ENCODE results near the gene RAET1L. TPM values are rescaled to one million over a fixed set of nuclear protein-coding genes. Genes with fewer than 3 reads are reported as not detected.

The RAET1L gene
- polyA plus RNA-seq, 6 donors from 2014 or later = not detected

DNA sequence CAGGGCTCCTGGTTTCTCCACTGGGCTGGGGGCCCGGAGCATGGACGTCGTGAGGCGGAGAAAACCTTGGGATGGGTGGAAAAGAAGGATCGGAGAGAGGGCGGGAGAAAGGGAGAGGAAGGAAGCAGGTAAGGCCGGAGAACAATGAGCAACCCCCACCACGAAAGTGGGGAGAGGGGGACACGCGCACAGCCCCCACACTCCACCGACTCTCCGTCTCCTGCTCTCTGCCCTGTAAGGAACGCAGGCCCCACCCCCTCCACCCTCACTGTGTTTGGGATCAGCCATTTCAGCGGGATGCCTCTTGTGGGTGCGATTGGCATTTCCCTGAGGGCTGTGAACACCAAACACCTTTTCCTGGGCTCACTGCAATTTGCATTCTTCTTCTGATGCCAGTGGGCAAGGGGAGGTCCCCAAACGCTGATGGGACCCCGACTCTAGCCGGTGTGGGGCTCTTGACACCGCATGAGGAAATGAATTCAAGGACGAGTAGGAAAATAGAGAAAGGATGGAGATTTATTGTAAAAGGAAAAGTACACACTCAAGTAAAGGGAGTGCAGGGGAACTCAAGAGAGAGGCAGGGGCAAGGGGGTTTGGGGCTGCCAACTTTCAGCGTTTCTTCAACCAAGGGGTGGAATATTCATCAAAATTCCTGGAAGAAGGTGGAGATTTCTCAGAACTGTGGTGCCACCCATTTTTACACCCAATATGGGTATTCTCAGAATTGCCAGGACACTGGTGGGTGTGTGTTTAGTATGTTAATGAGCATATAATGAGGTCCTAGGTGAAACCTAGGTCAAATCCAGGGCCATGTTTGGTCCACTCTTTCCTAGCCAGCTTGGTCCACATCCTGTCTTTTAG is 13.1 kb upstream of the RAET1L start:
- Mint-ChIP-seq H3K9me3 (no peaks in the 10 kb centered on the region), H3K4me3 (peak overlapping the region in 6 of 8 donors; percentile 16 to 68 (median 58))
- no peak for ATAC-seq (ENCODE audit: low read depth in 2 of 2)

DNA sequence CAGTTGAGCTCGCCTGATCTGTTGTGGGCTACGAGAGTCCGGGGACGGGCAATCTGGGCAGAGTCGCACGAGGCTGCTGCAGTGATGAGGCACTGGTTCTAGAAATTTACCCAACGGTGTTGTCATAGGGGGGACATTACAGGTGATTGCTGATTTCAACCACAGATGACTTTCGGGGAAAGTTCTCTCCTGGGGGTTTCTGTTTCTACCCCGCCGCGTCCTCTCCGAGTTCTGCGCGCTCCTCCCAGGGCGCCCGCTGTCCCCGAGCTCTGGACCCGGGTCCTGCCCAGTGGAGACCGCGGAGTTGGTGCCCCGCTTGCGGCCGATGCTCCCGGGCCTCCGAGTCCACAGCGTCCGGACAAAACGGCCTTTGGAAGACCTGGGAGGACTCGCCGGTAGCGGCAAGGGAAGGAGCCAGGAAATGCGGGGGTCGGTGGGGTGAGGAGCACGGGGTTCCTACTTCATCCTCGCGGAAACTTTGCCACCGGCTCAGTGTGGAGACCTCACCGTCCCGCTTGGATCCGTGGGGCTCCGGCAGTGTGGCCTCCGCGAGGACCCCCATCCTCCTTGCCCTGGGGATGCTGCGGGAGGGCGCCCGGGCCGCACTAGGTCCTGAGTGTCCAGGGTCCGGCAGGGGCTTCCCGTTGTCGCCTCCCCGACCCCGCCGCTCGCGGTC is 12.3 kb upstream of the RAET1L start:
- ATAC-seq (ENCODE audit: low read depth in 2 of 2) (peak; percentile 40 to 52), DNase-seq (no peak)
- H3K9me3 Mint-ChIP-seq = no peaks in the 10 kb centered on the region
- peak overlapping the region in 3 of 6 donors; percentile 5 to 56 (median 50) for H3K27ac Mint-ChIP-seq
- H3K4me1 Mint-ChIP-seq = peaks cover 9 to 15% (median 14%) of the 10 kb centered on the region in 3 donors
- H3K36me3 Mint-ChIP-seq = peaks cover 5 to 7% of the 10 kb centered on the region in 2 donors
- peaks cover 68 to 92% (median 90%) of the 10 kb centered on the region in 3 donors for H3K27me3 Mint-ChIP-seq
- H3K4me3 Mint-ChIP-seq = peak overlapping the region; percentile 50 to 89 (median 78)

More for the DNA sequence above, 13.1 kb upstream of the RAET1L start:
- Mint-ChIP-seq H3K27ac (peak overlapping the region in 2 of 6 donors; percentile 14 to 50), H3K36me3 (peaks cover 5 to 7% of the 10 kb centered on the region in 2 donors), H3K4me1 (peaks cover 9 to 15% (median 14%) of the 10 kb centered on the region in 3 donors), H3K27me3 (peaks cover 67 to 92% (median 90%) of the 10 kb centered on the region in 3 donors)
- no peak for DNase-seq

DNA sequence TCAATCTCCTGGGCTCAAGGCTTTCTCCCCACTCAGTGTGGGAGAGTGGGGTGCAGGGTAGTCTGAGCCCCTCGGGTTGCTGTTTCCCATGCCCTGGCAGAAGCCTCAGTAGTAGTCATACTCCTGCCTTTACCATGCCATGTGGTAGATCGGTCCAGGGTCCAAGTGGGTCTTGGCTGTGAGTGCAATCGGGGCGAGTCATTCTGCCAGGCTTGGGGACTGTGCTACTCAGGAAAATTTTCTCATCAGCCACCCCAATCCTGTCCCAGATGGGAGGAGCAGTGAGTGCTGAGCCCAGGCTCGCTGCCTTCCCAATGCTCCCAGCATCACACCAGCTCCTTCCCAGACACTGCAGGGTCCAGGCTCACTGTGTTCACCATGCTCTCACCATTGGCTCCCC is 10.7 kb upstream of the RAET1L start:
- Mint-ChIP-seq H3K36me3 (peaks cover 5 to 7% of the 10 kb centered on the region in 2 donors), H3K4me1 (peaks cover 9 to 15% (median 14%) of the 10 kb centered on the region in 3 donors)
- no peak for DNase-seq

DNA sequence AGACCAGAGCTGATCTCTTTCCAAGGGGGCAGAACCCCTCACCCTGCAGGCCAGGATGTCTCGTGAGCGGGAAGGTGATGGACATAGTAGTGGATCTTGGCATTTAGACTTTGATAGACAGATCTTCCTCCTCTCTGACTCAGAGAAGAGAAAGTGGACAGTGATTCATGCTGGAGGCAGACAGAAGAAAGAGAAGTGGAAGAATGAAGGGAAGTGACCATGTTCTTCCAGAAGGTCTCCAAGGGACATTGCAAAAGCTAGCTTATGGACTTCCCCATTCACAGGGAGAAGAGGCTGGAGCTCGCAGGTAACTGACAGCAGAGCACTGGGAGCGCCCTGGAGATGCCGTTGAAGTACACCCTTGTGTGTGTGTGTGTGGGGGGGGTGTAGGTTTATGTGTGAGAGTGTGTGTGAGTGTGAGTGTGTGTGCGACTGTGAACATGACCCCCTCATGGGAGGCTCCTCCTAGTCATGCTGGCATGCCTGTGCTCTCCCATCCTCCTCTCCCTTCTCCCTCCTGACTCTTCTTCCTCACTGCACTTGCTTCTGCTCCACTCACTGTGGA is 8.0 kb upstream of the RAET1L start:
- H3K27ac Mint-ChIP-seq = peak overlapping the region in 1 of 6 donors; percentile 62
- H3K4me3 Mint-ChIP-seq = no peak overlapping the region
- no peak for DNase-seq
- H3K36me3 Mint-ChIP-seq = peaks cover 7 to 8% of the 10 kb centered on the region in 2 donors
- peaks cover 20 to 34% (median 28%) of the 10 kb centered on the region in 3 donors for H3K4me1 Mint-ChIP-seq
- no peak for ATAC-seq (ENCODE audit: low read depth in 2 of 2)
- peaks cover 37 to 60% (median 60%) of the 10 kb centered on the region in 3 donors for H3K27me3 Mint-ChIP-seq
- H3K9me3 Mint-ChIP-seq = peaks cover 0 to 3% (median 0%) of the 10 kb centered on the region in 7 donors

More for the DNA sequence above, 10.7 kb upstream of the RAET1L start:
- Mint-ChIP-seq H3K4me3 (no peak overlapping the region), H3K27me3 (peaks cover 53 to 84% (median 79%) of the 10 kb centered on the region in 3 donors), H3K9me3 (no peaks in the 10 kb centered on the region), H3K27ac (no peak overlapping the region)
- ATAC-seq (ENCODE audit: low read depth in 2 of 2) = no peak

DNA sequence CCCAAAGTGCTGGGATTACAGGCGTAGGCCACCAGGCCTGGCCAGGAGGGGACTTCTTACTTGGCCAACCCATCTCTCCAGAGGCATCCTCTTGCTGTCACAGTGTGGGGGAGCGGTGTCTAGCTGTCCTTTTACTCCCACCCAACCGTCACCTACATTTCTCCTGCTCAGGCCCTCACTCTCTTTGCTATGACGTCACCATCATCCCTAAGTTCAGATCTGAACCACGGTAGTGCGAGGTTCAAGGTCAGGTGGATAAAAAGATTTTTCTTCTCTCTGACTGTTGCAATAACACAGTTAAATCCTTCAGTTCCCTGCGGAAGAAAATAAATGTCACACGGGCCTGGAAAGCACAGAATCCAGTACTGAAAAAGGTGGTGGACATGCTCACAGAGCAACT is 7.3 kb upstream of the RAET1L start:
- Mint-ChIP-seq H3K4me3 (no peak overlapping the region), H3K27ac (no peak overlapping the region), H3K36me3 (peaks cover 7 to 8% of the 10 kb centered on the region in 2 donors), H3K27me3 (peaks cover 37 to 62% (median 60%) of the 10 kb centered on the region in 3 donors), H3K9me3 (peaks cover 0 to 3% (median 0%) of the 10 kb centered on the region in 7 donors), H3K4me1 (peaks cover 22 to 40% (median 30%) of the 10 kb centered on the region in 3 donors)
- no peak for ATAC-seq (ENCODE audit: low read depth in 2 of 2)
- no peak for DNase-seq

DNA sequence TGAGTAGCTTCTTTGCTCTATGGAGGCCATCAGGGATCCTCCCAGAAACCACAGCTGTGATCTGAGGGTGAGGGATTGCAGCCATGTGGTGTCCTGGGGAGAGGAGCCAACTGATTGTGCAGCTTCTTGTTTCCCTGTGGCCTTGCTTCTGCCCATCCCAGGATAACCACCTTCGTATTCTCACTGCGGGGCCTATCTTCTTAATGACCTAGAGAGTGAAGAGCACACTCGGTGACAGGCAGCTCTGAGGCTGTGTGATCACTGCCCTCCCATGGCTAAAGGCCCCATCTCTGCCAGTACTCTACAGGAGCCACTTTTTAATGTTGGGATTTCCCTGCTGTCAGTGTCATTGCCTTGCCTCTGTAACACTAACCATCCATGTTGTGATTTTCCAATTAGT is 5.3 kb upstream of the RAET1L start:
- Mint-ChIP-seq H3K4me3 (no peak overlapping the region), H3K27me3 (peaks cover 28 to 62% (median 59%) of the 10 kb centered on the region in 3 donors), H3K4me1 (peaks cover 24 to 37% (median 30%) of the 10 kb centered on the region in 3 donors), H3K36me3 (peaks cover 0 to 8% of the 10 kb centered on the region in 2 donors), H3K27ac (peak overlapping the region in 2 of 6 donors; percentile 21 to 88), H3K9me3 (peaks cover 0 to 3% (median 0%) of the 10 kb centered on the region in 7 donors)
- ATAC-seq (ENCODE audit: low read depth in 2 of 2) (no peak), DNase-seq (no peak)

DNA sequence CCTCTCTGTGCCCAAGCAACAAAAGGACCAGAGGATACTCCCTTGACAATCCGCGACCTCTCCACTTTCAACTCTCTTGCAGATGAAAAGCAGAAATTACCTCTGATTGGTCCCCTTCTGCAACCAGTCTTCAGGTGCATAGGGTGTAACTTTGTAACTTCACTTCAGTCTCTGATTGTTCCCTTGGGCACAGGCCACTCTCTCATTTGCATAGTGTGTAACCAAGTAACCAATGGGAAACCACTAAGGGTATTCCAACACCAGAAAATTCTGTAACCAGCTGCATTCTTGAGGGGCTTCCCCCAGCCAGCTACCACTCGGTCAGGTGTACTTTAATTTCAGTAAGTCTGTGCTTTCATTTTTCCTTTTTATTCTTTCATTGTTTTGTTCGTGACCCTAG is 4.4 kb upstream of the RAET1L start:
- Mint-ChIP-seq H3K27me3 (peaks cover 32 to 63% (median 61%) of the 10 kb centered on the region in 3 donors), H3K4me1 (peaks cover 32 to 42% (median 37%) of the 10 kb centered on the region in 3 donors), H3K36me3 (peaks cover 0 to 8% of the 10 kb centered on the region in 2 donors), H3K4me3 (peak overlapping the region in 5 of 8 donors; percentile 15 to 78 (median 57)), H3K9me3 (peaks cover 0 to 3% (median 0%) of the 10 kb centered on the region in 7 donors), H3K27ac (peak overlapping the region in 3 of 6 donors; percentile 5 to 76 (median 15))
- ATAC-seq (ENCODE audit: low read depth in 2 of 2) = peak; percentile 83 to 91
- peak; percentile 41 for DNase-seq

DNA sequence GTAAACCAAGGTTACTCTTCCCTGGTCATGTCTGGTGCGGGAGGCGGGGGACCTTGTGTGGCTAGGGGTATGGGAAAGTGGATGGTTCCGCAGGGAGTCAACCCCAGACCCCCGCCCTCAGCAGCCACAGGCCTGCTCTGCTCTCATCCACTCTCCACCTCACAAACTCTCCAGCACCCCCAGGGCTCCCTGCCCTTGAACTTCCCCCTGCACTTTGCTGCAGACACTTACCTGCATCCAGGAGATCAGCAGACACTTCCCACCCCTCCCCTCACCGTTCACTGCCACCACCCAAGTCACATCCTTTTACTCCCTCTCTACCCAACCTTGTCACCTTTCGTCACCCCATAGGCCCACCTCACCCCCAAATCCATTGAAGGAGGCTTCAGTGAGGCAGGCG is 3.9 kb upstream of the RAET1L start:
- peaks cover 36 to 68% (median 61%) of the 10 kb centered on the region in 3 donors for H3K27me3 Mint-ChIP-seq
- peaks cover 0 to 8% of the 10 kb centered on the region in 2 donors for H3K36me3 Mint-ChIP-seq
- H3K9me3 Mint-ChIP-seq = peaks cover 0 to 3% (median 0%) of the 10 kb centered on the region in 7 donors
- peaks cover 36 to 46% (median 41%) of the 10 kb centered on the region in 3 donors for H3K4me1 Mint-ChIP-seq
- peak overlapping the region in 3 of 8 donors; percentile 15 to 57 (median 46) for H3K4me3 Mint-ChIP-seq
- DNase-seq (no peak), ATAC-seq (ENCODE audit: low read depth in 2 of 2) (no peak)
- peak overlapping the region in 4 of 6 donors; percentile 5 to 76 (median 36) for H3K27ac Mint-ChIP-seq

DNA sequence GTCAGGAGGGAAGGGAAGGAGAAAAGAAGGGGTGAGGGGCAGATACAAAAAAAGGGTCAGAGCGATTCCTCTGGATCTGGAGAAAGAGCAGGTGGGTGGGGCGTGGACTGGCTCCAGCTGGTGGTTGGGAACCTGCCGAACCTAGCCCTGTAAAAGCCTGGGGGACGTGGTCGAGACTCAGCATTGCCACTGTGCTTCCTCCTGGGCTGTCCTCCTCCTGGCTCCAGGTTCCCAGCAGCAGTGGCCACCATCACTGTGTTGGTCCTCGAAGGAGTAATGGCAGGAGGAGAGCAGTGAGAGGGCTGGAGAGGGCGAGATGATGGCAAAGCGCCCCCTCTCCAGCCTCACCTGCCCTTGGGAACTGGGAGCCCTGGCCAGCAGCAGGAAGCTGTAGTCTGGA is 3.5 kb upstream of the RAET1L start:
- Mint-ChIP-seq H3K4me1 (peaks cover 36 to 46% (median 41%) of the 10 kb centered on the region in 3 donors), H3K36me3 (peaks cover 0 to 4% of the 10 kb centered on the region in 2 donors), H3K9me3 (peaks cover 0 to 3% (median 0%) of the 10 kb centered on the region in 7 donors), H3K4me3 (peak overlapping the region in 1 of 8 donors; percentile 20), H3K27me3 (peaks cover 36 to 70% (median 61%) of the 10 kb centered on the region in 3 donors), H3K27ac (peak overlapping the region in 2 of 6 donors; percentile 68 to 83)
- ATAC-seq (ENCODE audit: low read depth in 2 of 2) = no peak
- no peak for DNase-seq

DNA sequence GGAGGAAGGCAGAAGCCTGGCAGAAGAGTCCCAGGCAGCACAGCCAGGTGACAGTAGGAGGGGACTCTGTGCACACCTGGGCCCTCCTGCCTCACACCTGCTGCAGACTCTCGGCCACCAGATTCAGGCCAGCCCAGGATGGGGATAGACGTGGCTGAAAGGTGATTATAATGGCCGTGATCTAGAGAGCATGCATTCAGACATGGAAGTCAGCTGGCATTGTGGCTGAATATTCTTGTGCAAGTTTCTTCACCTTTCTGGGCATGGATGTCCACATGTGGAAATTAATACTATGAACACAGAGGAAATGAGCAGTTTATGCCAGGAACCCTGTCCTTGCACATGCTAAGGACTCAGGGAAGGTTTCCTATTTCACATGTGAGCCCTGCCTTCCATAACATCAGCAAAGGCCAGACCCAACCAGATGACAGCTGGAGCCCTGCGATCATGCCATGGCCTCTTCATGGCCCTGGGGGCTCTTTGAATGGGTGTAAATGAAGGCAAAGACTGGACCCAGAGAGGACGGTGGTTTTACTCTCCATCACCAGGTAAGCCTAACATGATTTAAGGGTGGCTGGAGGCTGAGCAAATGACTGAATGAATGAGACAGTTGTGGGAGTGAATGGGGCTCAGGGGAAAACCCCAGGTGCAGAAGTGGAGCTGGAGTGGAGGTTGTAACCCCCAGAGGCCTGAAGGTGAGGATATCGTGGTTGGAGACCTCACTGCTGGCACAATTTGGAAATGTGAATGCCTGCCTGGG is 2.7 kb upstream of the RAET1L start:
- Mint-ChIP-seq H3K4me3 (peak overlapping the region in 1 of 8 donors; percentile 60), H3K36me3 (peaks cover 0 to 3% of the 10 kb centered on the region in 2 donors), H3K27me3 (peaks cover 36 to 69% (median 60%) of the 10 kb centered on the region in 3 donors), H3K27ac (no peak overlapping the region), H3K9me3 (peaks cover 0 to 3% (median 0%) of the 10 kb centered on the region in 7 donors), H3K4me1 (peaks cover 36 to 46% (median 41%) of the 10 kb centered on the region in 3 donors)
- DNase-seq (no peak), ATAC-seq (ENCODE audit: low read depth in 2 of 2) (no peak)

DNA sequence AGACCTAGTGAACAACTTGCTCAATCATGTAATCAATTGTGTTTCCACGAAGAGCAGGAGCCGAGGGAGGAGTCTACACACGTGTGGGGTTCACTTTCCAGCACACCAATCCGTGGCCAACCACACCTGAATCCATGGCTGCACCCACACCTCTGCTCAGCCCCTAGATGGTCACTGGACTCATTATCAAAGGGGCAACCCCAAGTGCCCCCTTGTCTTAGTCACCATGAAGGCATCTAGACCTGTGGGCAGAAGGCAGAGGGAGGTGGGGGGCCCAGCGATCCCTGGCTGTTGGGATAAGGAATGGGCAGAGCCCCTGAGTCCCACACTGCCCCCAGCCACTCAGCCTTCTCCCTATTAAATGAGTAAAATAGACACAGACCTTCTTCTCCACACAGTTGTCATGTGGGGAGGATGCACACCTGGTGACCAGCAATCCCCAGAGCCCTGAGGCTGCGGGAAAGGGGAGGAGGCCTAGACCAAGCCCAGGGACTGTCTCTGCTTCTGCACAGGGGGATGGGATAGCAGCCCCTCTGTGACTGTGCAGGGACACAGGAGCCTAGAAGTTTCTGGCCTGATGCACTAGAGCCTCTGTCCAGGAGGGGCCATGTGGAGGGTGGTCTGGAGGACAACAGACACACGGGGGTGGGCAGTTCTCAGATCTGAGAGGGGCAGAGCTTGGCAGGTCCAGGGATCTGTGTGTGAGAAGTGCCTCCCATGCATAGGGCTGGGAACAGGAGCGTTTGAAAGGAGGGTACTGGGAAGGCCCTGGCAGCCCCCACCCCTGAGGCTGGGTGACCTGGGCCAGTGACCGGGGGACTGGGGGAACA is 1.9 kb upstream of the RAET1L start:
- peaks cover 36 to 46% (median 41%) of the 10 kb centered on the region in 3 donors for H3K4me1 Mint-ChIP-seq
- H3K36me3 Mint-ChIP-seq = peaks cover 0 to 3% of the 10 kb centered on the region in 2 donors
- peaks cover 0 to 3% (median 0%) of the 10 kb centered on the region in 7 donors for H3K9me3 Mint-ChIP-seq
- no peak for DNase-seq
- no peak for ATAC-seq (ENCODE audit: low read depth in 2 of 2)
- H3K27ac Mint-ChIP-seq = peak overlapping the region in 1 of 6 donors; percentile 42
- H3K27me3 Mint-ChIP-seq = peaks cover 35 to 64% (median 58%) of the 10 kb centered on the region in 3 donors
- peak overlapping the region in 1 of 8 donors; percentile 44 for H3K4me3 Mint-ChIP-seq
